ENCODE data around the gene MOV10. TPM values are rescaled to one million over a fixed set of nuclear protein-coding genes. Genes with fewer than 3 reads are reported as not detected.

The MOV10 gene
- total and polyA plus RNA-seq, 9 of the 15 experiments (the other 6 are each of a cell fraction or from before 2014, with no cell fraction given) = 16.7 to 105 (median 49.5) TPM

- TF ChIP-seq RBM22 (IDR thresholded peaks at IDR 0.05; ENCODE audit: low read depth, low read length, poor library complexity, severe bottlenecking) = no peak
- TF ChIP-seq KAT8 (IDR thresholded peaks at IDR 0.05; ENCODE audit: low read depth) = no peak
- no peak for TF ChIP-seq PTRF (tag; IDR thresholded peaks at IDR 0.05)
- no peak for TF ChIP-seq SRSF3 (IDR thresholded peaks at IDR 0.05; ENCODE audit: insufficient read depth, low read length)
- TF ChIP-seq ILF3 (IDR thresholded peaks at IDR 0.05; ENCODE audit: borderline replicate concordance) = no peak
- TF ChIP-seq, protein P1, sequence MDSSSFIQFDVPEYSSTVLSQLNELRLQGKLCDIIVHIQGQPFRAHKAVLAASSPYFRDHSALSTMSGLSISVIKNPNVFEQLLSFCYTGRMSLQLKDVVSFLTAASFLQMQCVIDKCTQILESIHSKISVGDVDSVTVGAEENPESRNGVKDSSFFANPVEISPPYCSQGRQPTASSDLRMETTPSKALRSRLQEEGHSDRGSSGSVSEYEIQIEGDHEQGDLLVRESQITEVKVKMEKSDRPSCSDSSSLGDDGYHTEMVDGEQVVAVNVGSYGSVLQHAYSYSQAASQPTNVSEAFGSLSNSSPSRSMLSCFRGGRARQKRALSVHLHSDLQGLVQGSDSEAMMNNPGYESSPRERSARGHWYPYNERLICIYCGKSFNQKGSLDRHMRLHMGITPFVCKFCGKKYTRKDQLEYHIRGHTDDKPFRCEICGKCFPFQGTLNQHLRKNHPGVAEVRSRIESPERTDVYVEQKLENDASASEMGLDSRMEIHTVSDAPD (CRISPR knock-in tag; IDR thresholded peaks at IDR 0.05) = no peak
- no peak for TF ChIP-seq ZNF695 (CRISPR knock-in tag; IDR thresholded peaks at IDR 0.05)
- peak in 1 of 2 experiments; percentile 27; a peak in 1 of 4 replicates for TF ChIP-seq ZNF318 (IDR thresholded peaks at IDR 0.05; ENCODE audit: borderline replicate concordance in 1 of 2, low read depth in 1 of 2)
- TF ChIP-seq, protein P2, sequence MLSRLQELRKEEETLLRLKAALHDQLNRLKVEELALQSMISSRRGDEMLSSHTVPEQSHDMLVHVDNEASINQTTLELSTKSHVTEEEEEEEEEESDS (CRISPR knock-in tag; IDR thresholded peaks at IDR 0.05) = no peak
- no peak; the same call in 1 of the 2 replicates for TF ChIP-seq MIER1 (IDR thresholded peaks at IDR 0.05; ENCODE audit: low read depth)
- peak; percentile 39; the same call in 1 of the 2 replicates for TF ChIP-seq PHF8 (IDR thresholded peaks at IDR 0.05; ENCODE audit: borderline replicate concordance, low read length)
- TF ChIP-seq ZBED1 (IDR thresholded peaks at IDR 0.05) = peak; percentile 76
- no peak; the same call in 1 of the 2 replicates for TF ChIP-seq MBD2 (IDR thresholded peaks at IDR 0.05; ENCODE audit: borderline replicate concordance, low read depth)
- no peak for TF ChIP-seq ZNF589 (CRISPR knock-in tag; IDR thresholded peaks at IDR 0.05; ENCODE audit: low read depth)
- TF ChIP-seq ZBTB7A (IDR thresholded peaks at IDR 0.05; ENCODE audit: borderline replicate concordance, control insufficient read depth, low read depth, low read length) = peak; percentile 78; the same call in 1 of the 2 replicates
- TF ChIP-seq TCFL5 (CRISPR knock-in tag; conservative IDR thresholded peaks at IDR 0.05) = no peak
- TF ChIP-seq E2F4 (CRISPR knock-in tag; IDR thresholded peaks at IDR 0.05; ENCODE audit: low read depth) = no peak
These were observed 30.6 kb downstream of the MOV10 start (continued) for GRCh38 chr1:112704934-112705627.
